GM12878 (cell line): Measurements from ENCODE around the gene SNCAIP.

Experiments used
- CREB1 ChIP-seq: IDR thresholded peaks from 2 replicates; pipeline ENCODE4 v1.6.1; 2012; ENCODE audit warnings: low read depth, mild to moderate bottlenecking, inconsistent platforms
- CTCF ChIP-seq, 3 experiments: IDR thresholded peaks in 2 of 3; conservative IDR thresholded peaks in 1 of 3; 2 replicates each; pipeline ENCODE4 v1.5.1; 2011; ENCODE audit warnings: low read depth in 3 of 3, low read length in 3 of 3, mild to moderate bottlenecking in 3 of 3, control low read depth in 2 of 3, moderate library complexity in 2 of 3, inconsistent platforms in 1 of 3, mixed read lengths in 1 of 3; ENCODE audit not compliant: control insufficient read depth in 2 of 3, insufficient read depth in 1 of 3; ENCODE audit errors: extremely low read depth in 1 of 3
- EZH2 ChIP-seq: IDR thresholded peaks from 2 replicates; pipeline ENCODE4 v1.6.1; 2012; ENCODE audit warnings: low read depth, mild to moderate bottlenecking, control low read depth, inconsistent platforms, low read length, borderline replicate concordance; ENCODE audit not compliant: control insufficient read depth
- JUND ChIP-seq: IDR thresholded peaks from 2 replicates; pipeline ENCODE4 v1.6.1; 2012; ENCODE audit warnings: low read depth, mild to moderate bottlenecking, low read length, improper control_type of control experiment, moderate library complexity
- KDM1A ChIP-seq: fragments of 200-600 bp; sonication (generic); IDR thresholded peaks from 2 replicates; pipeline ENCODE4 v1.6.1; 2016; ENCODE audit warnings: borderline replicate concordance
- POLR2AphosphoS5 ChIP-seq: IDR thresholded peaks from 2 replicates; pipeline ENCODE4 v1.6.1; 2011; ENCODE audit warnings: mild to moderate bottlenecking, low read length, inconsistent platforms
- RAD51 ChIP-seq: fragments of 450-650 bp; IDR thresholded peaks from 2 replicates; pipeline ENCODE4 v1.6.1; 2016; ENCODE audit warnings: moderate library complexity, mild to moderate bottlenecking, inconsistent platforms
- RFX5 ChIP-seq: IDR thresholded peaks from 2 replicates; pipeline ENCODE4 v1.6.1; 2011; ENCODE audit warnings: low read depth, low read length, improper control_type of control experiment
- TBL1XR1 ChIP-seq: IDR thresholded peaks from 2 replicates; pipeline ENCODE4 v1.6.1; 2012; ENCODE audit warnings: low read depth, low read length, improper control_type of control experiment
- TF ChIP-seq, protein P1 (sequence below): IDR thresholded peaks from 2 replicates; pipeline ENCODE4 v1.6.1; 2011; ENCODE audit warnings: borderline replicate concordance, low read depth, mild to moderate bottlenecking, moderate library complexity, mixed read lengths, low read length; ENCODE audit not compliant: insufficient read depth; ENCODE audit errors: extremely low read length

GRCh38 chr5:122405751-122406150 is 93.7 kb downstream of the SNCAIP start:
- TF ChIP-seq RAD51 (no peak), CTCF (IDR thresholded peaks at IDR 0.05 in 2 of 3, conservative IDR thresholded peaks at IDR 0.05 in 1 of 3; ENCODE audit: control insufficient read depth in 2 of 3, extremely low read depth in 1 of 3, insufficient read depth in 1 of 3, low read depth in 3 of 3, low read length in 3 of 3) (no peak), EZH2 (no peak), CREB1 (no peak), RFX5 (no peak), JUND (no peak), KDM1A (no peak), TBL1XR1 (no peak), POLR2AphosphoS5 (no peak)
- TF ChIP-seq, protein P1, sequence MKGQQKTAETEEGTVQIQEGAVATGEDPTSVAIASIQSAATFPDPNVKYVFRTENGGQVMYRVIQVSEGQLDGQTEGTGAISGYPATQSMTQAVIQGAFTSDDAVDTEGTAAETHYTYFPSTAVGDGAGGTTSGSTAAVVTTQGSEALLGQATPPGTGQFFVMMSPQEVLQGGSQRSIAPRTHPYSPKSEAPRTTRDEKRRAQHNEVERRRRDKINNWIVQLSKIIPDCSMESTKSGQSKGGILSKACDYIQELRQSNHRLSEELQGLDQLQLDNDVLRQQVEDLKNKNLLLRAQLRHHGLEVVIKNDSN, result no peak
